ENCODE measurements around the gene SNX19.
A peak's percentile ranks its signal among the peaks of the same experiment; 100 is the strongest.

SNX19 gene

DNA sequence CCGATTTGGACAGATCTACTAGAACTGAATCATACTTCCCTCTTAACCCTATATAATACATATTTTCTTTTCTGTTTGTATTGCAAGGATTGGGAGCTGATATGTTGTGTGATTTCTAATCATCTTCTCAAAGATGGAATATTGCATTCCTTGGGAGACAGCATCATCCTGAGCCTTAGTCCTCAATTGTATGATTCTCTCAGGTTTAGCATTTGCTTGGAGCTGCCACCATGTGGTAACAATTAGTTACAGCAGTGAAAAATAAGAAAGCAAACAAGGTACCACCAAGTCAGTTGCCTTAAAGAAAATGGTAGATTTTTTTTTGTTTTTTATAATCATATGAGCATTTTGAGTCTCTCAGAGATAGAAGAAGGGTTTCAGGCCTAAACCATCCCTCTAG lies 11.9 kb downstream of the SNX19 start:
- no peak for DNase-seq

DNA sequence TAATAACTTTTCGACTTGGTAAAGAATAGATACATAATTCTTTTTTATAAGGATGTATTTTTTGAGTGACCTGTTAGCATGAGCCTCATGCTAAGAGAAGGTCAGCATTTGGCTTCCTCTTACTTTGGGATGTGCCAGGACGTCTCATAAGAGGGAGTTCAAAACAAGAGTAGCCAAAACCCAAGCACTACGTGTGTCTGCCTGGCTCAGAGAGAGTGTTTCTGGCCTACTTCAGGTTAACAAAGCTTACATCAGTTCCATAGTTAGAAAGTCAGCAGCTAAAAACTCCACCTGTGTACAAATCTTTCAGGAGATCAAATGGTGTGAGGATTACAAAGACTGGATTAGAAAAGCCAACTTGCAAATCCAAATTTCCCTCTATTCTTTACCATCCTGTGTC lies 13.9 kb downstream of the SNX19 start:
- DNase-seq = no peak

DNA sequence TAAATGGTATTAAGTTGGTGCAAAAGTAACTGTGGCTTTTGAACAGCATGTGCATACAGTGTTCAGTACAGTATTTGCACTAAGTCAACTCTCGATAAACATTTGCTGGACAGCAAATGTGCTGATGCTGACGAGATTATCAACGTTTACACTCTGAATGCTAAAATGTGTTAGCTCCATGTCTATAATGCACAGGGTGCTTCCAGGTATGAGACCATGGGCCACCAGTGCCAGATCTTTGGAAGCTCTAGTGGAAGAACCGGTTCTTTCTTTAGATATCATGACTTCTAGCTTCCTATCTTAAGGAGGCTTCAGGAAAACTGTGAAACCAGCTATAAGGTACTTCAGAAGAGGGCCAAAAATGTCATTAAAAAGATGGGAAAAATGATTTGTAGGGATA lies 17.2 kb downstream of the SNX19 start:
- DNase-seq = no peak

DNA sequence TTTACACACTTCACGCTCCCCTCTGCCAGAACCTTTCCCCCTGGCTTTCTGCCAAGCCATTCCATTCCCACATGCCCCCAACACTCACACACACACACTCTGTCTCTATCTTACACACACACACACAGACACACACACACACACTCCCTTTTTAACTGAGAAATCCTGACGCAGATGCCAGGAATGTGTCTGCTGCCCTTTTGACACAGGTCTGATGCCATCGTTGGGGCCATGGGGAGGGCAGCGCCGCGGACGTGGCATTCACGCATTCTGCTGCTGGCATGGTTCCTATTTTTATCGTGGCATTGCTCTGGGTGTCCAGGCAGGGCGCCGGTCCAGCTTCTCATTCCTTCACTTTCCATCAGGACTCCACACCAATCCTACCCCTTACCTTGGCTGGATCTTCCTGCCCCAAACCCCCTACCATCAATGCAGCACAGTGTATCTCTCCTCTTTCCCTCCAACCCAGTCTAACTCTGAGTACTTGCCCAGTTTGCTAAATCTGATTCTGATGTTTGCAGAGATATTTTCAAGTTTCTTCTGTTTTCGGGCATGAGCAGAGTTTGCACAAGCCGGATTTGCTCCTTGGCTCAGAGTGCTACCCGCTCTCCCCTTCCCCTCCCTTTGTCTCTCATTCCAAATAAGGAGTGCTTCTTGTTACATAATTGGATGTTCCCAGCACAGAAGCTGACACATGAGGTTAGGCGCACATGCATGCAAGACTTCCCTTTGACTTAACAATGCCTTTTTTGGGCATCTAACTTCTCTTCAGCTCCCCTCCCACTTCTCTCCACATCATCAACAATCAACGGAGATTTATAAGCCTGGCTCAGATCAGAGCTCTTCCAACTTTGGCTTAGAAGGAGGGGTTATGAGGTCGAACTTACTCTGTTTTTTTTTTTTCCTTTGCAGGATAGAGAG lies 18.8 kb downstream of the SNX19 start:
- peak; percentile 40 for DNase-seq

DNA sequence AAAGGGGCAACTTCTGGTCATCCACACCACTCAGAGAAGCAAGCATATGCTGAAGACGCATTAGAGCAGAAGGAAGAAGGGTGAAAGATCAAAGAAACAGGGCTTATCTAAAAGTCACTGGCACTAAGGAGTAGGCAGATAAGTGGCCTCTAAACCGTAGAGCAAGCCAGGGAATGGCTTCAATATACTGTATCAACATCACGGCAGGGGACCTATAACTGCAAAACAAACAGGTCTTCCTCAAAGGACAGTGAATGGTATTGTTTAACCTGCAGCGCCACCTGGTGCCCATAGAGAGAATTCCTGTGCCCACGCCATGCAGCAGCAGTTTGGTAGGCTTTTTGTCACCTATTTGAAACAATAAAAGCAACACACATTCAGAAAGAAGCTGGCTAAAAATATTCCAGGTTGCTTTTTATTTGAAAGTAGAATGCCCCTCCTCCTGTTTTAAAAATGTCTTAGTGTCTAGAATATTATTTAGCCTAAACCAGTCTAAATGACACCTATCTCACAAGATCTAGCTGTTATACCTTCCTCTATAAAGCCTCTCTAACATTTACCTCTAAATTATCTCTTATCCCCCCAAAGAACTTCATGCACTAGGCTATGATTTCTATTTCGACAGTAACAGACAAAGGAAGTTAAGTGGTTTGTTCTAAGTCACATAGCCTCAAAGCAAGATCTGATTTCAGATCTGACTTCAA lies 21.8 kb downstream of the SNX19 start:
- DNase-seq = peak; percentile 20

- DNase-seq = no peak
These were observed 23.4 kb downstream of the SNX19 start for GRCh38 chr11:130892861-130893260.

GRCh38 chr11:130891326-130891725 lies 25.0 kb downstream of the SNX19 start:
- no peak for DNase-seq

DNA sequence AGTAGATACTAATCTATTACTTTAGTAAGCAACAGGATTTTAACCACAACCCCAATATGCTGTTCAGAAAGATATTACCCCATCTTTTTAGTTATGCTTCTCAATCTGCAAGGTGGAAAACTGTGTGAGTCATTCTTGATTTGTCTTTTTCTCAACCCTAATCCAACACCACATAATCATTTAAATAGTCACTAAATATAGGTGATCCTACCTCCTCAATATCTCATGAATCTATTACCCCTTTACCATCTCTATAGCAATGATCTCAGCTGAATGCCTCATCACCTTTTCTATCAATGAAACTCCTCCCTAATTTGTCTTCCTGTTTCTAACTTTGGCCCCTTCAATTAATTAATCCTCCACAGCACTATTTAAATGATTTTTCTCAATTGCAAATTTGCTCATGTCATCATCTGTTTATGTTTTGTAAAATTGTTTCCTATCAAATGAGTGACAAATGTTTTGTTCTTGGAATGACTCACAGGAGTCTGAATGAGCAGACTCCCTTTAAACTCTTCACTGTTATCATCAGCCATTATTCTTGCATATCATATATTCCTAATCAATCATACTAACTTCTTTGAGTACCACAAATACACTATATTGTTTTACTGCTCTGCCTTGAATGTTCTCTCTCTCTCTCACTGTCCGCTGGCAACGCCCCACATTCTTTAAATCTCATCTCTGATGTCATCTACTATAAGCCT lies 26.1 kb downstream of the SNX19 start:
- DNase-seq = no peak

- no peak for DNase-seq
These were observed 27.5 kb downstream of the SNX19 start for GRCh38 chr11:130888790-130889189.

GRCh38 chr11:130886704-130887103 lies 29.6 kb downstream of the SNX19 start:
- DNase-seq = no peak

DNA sequence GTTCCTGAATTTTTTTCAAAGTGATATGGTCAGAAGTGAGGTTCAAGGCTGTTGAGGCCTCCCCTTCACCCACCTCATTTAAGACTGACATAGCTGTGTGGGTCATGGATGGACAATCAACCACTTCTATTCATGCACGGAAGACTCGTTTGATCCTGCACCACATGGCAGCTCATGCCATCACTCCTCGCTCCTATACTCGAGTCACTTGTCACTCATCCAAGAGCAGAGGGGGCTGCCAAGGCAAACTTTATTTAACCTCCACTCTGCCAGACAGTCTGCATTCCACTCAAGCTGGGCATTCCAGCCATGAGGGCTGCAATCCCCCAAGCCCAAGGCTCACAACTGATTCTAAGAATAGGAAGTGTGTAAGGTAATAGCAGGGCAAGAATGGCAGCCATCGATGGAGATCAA lies 34.1 kb downstream of the SNX19 start:
- DNase-seq = no peak

- no peak for DNase-seq
These were observed 34.7 kb downstream of the SNX19 start for GRCh38 chr11:130881475-130882137.

GRCh38 chr11:130879836-130880235 lies 36.4 kb downstream of the SNX19 start:
- no peak for DNase-seq

DNA sequence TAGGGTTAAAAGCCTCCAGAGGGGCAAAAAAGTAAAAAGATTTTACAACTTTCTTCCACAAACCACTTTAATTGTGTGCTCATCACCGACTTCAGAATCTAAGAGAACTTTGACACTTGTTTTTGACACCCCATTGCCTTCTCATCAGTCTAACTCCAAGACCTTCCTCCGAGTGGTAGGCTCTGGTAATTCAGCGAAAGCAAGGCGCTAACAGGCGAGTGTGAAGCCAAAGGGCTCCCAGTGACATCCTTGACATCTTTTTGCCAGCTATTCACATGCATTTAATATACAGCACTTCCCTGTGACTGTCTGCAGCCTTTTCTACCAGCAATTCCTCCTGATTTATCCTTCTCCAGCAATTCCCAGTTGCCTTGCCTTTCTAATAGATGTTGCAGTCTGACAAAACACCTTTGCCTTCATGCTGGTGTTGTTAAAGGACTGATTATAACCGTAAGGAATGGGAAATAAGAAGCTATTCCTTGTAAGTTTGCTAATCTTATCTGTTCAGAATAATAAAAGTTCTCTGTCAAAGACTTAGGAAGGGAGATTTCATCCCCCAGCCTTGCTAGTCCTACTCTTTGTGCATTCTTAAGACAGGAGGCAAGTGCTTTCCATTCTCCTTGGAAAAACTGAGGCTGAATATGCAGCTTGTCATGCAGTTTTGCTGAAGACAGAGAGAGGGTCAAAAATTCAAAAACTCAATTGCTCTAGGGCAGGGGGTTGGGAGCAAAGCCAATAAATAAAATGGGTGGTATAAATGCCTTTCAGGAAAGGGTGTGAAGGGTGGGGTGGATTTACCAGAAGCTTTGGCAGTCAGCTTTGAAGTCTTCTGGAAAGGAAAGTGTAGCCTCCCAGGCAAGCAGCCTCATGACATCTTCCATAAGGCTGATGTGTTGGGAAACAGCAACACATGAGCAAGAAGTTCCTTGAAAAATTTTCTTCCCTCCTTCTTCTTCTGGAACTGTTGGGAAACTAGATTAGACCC lies 39.1 kb downstream of the SNX19 start:
- DNase-seq = no peak

GRCh38 chr11:130876100-130876499 lies 40.2 kb downstream of the SNX19 start:
- no peak for DNase-seq

GRCh38 chr11:130874955-130875531 lies 41.2 kb downstream of the SNX19 start:
- DNase-seq = no peak

DNA sequence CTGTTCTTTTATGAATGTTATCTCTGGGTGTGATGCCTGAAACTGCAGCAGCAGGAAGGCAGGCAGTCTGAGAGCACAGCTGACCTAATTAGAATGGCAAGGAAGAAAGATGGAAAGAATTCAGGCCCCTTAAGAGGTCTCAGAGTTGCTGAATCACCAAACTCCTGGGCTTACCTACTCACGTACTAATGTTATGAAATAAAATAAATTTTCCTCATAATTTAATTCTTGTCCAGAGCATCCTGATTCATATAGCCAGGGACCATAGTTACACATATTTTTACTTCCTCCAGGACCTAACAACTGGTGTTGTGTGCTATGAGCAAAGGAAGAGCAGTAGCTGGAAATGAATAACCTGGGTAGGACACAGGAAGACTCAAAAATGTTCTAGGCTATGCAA lies 41.9 kb downstream of the SNX19 start:
- no peak for DNase-seq

- DNase-seq = no peak
These were observed 42.5 kb downstream of the SNX19 start for GRCh38 chr11:130873761-130874160.

GRCh38 chr11:130872981-130873380 lies 43.3 kb downstream of the SNX19 start:
- peak; percentile 12 for DNase-seq

- no peak for DNase-seq
These were observed 43.8 kb downstream of the SNX19 start for GRCh38 chr11:130872513-130872912.

GRCh38 chr11:130872102-130872501 lies 44.2 kb downstream of the SNX19 start:
- DNase-seq = no peak

Data from T1000 (cell line).